K562 (cell line): ENCODE measurements around the gene GRIPAP1.

ENCODE experiments used
- CEBPZ ChIP-seq: fragments of 150-350 bp; IDR thresholded peaks from 2 replicates; pipeline ENCODE4 v1.6.1; 2014; ENCODE audit warnings: low read depth, mild to moderate bottlenecking, low read length, borderline replicate concordance
- CTCF ChIP-seq, 3 experiments: IDR thresholded peaks in 2 of 3; conservative IDR thresholded peaks in 1 of 3; 2 replicates each; pipeline ENCODE4 v1.5.1; 2011 to 2012; ENCODE audit warnings: low read length in 3 of 3, mild to moderate bottlenecking in 3 of 3, control low read depth in 2 of 3, improper control_type of control experiment in 1 of 3, inconsistent platforms in 1 of 3, low read depth in 1 of 3, mixed read lengths in 1 of 3, moderate library complexity in 1 of 3; ENCODE audit not compliant: insufficient read depth in 2 of 3
- FOXK1 ChIP-seq: sonication (generic); formaldehyde crosslinking; IDR thresholded peaks from 2 replicates; pipeline ENCODE4 v1.8.0; 2022; ENCODE audit warnings: missing genetic modification reagents, mild to moderate bottlenecking, borderline replicate concordance
- HNRNPL ChIP-seq: fragments of 200-400 bp; formaldehyde crosslinking; IDR thresholded peaks from 2 replicates; pipeline ENCODE4 v1.6.1; 2017; ENCODE audit warnings: low read depth, mild to moderate bottlenecking, low read length
- SMARCB1 ChIP-seq: IDR thresholded peaks from 2 replicates; pipeline ENCODE4 v1.6.1; 2011; ENCODE audit warnings: improper control_type of control experiment, low read depth; ENCODE audit not compliant: insufficient read length
- USF1 ChIP-seq: sonication (generic); formaldehyde crosslinking; IDR thresholded peaks from 2 replicates; pipeline ENCODE4 v1.9.0; 2022; ENCODE audit warnings: mild to moderate bottlenecking, missing genetic modification reagents
- ZNF184 ChIP-seq: sonication (generic); formaldehyde crosslinking; IDR thresholded peaks from 2 replicates; pipeline ENCODE4 v1.5.0; 2020; ENCODE audit warnings: missing genetic modification reagents
- ZNF740 ChIP-seq, 3 experiments: fragments of 200-800 bp in 1 of 3; sonication (Bioruptor generic) in 1 of 3; sonication (generic) in 1 of 3; formaldehyde crosslinking in 1 of 3; IDR thresholded peaks; 2 replicates each; pipeline versions ENCODE4 v1.6.1 to v1.8.0; 2016 to 2022; ENCODE audit warnings: mild to moderate bottlenecking in 2 of 3, missing compliant biosample characterization in 2 of 3, missing genetic modification characterization in 2 of 3, missing genetic modification reagents in 1 of 3

DNA sequence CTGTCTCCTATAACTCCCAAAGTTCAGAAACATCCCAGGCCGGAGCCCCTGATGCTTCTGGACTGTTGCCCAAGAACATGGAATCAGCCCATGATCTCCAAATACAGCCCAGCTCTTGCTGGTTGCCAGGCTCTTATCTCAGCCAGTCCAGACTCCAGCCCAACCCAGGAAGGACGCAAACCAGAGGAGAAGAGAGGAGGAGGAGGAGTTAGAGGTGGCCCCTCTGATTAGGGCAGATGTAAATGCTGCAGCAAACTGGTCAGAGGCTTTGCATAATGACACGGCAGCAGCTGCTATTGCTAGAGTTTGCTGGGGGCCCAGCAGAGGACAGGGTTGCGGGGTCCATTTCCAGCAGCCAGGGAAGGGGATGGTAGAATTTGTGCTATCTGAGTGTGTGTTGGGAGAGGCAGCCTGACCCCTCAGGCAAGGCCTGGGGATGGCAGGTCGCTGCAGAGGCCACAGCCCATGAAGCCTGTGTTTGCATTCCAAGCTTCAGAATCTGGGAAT is 40.4 kb downstream of the GRIPAP1 start:
- no peak for TF ChIP-seq CTCF (IDR thresholded peaks at IDR 0.05 in 2 of 3, conservative IDR thresholded peaks at IDR 0.05 in 1 of 3; ENCODE audit: insufficient read depth in 2 of 3, low read depth in 1 of 3, low read length in 3 of 3)
- TF ChIP-seq ZNF740 (CRISPR knock-in tag; IDR thresholded peaks at IDR 0.05): no peak
- TF ChIP-seq ZNF740 (tag; IDR thresholded peaks at IDR 0.05): no peak
- no peak for TF ChIP-seq SMARCB1
- TF ChIP-seq CEBPZ: no peak
- TF ChIP-seq FOXK1 (CRISPR knock-in tag): no peak
- no peak for TF ChIP-seq HNRNPL
- TF ChIP-seq USF1 (CRISPR knock-in tag): no peak
- TF ChIP-seq ZNF184 (CRISPR knock-in tag): no peak
